Heart left ventricle (tissue), 16 donors: ENCODE data around the gene TAOK3. TPM values are rescaled to one million over a fixed set of nuclear protein-coding genes. Genes with fewer than 3 reads are reported as not detected.

Experiments
- ATAC-seq, 4 donors: fragments of 200-7000 bp; cut with Tn5 transposase; one replicate each; pipeline ENCODE4 v1.9.1; 2020 to 2022; ENCODE audit warnings: moderate library complexity in 4 of 4, mild to moderate bottlenecking in 3 of 4, moderate number of reproducible peaks in 1 of 4
- DNase-seq, 5 donors: peaks; one replicate each; pipeline ENCODE4 v3.0.0-alpha.2; 2020
- H3K27ac ChIP-seq, 12 donors: fragments of 200-600 bp; sonication (generic) in 4 of 12; one replicate each; pipeline versions ENCODE4 v1.5.0 to v1.8.0; 2016 to 2022; ENCODE audit warnings: mild to moderate bottlenecking in 2 of 12
- H3K27me3 ChIP-seq, 9 donors: fragments of 200-600 bp; sonication (generic) in 2 of 9; one replicate each; pipeline versions ENCODE4 v1.5.1 to v1.8.0; 2016 to 2022; ENCODE audit warnings: mild to moderate bottlenecking in 3 of 9
- H3K36me3 ChIP-seq, 9 donors: fragments of 200-600 bp; sonication (generic) in 2 of 9; one replicate each; pipeline versions ENCODE4 v1.5.0 to v1.8.0; 2018 to 2022; ENCODE audit warnings: mild to moderate bottlenecking in 2 of 9
- H3K4me1 ChIP-seq, 12 donors: fragments of 200-600 bp; sonication (generic) in 4 of 12; one replicate each; pipeline versions ENCODE4 v1.5.0 to v1.8.0; 2016 to 2022; ENCODE audit warnings: mild to moderate bottlenecking in 3 of 12
- H3K4me3 ChIP-seq, 12 donors: fragments of 200-600 bp; sonication (generic) in 4 of 12; one replicate each; pipeline versions ENCODE4 v1.5.0 to v1.8.0; 2017 to 2022; ENCODE audit warnings: mild to moderate bottlenecking in 9 of 12, moderate library complexity in 4 of 12
- H3K9me3 ChIP-seq, 12 donors: fragments of 200-600 bp; sonication (generic) in 4 of 12; one replicate each; pipeline versions ENCODE4 v1.5.0 to v1.8.0; 2016 to 2022; ENCODE audit warnings: mild to moderate bottlenecking in 1 of 12
- POLR2A ChIP-seq, 2 donors: fragments of 450-650 bp; IDR thresholded peaks; one replicate each; pipeline ENCODE4 v1.6.1; 2017; ENCODE audit warnings: antibody characterized with exemption in 2 of 2, mild to moderate bottlenecking in 2 of 2, moderate library complexity in 2 of 2
- WGBS, 4 donors: extraction: QIAGEN DNeasy Blood & Tissue Kit in 2 of 4; methylation state at CpG; one replicate each; pipeline versions ENCODE4 v1.1.5 to v1.1.7; 2013 to 2018; 5-methylcytosine and 5-hydroxymethylcytosine counted together
- intact Hi-C, 10 donors: fragments of 100-400 bp; cut with DNase I; formaldehyde crosslinking; loops; one replicate each; pipeline versions ENCODE4 v1.11.1 to v1.14.2; 2022
- polyA plus RNA-seq, 2 donors: library from polyadenylated mRNA; stranded (reverse); fragments of 200-250 nt; gene quantifications; one replicate each; pipeline ENCODE4 v1.2.3, GENCODE V29; 2013
- total RNA-seq, 9 donors: library from RNA; depleted of rRNA in 2 of 9; stranded (reverse); fragments of >200 nt in 2 of 9; fragmentation: NEBNext Ultra II Directional in 3 of 9; extraction: Animal tissue kit (Norgen Biotek cat#: 25700) in 3 of 9; gene quantifications; one replicate each; pipeline versions ENCODE4 v1.1.0 to v1.2.4, GENCODE V29; 2016 to 2023
- TF ChIP-seq, protein P1 (sequence below), 12 donors: fragments of 200-600 bp; sonication (generic) in 4 of 12; IDR thresholded peaks; one replicate each; pipeline versions ENCODE4 v1.5.0 to v1.8.0; 2018 to 2022; ENCODE audit warnings: antibody characterized with exemption in 12 of 12, mild to moderate bottlenecking in 5 of 12
- donor health status: ischemic (EF 13 %, LVEDD 7.1; RV severe dilation, severe dysfunction).
- donor health status: healthy with polysubstance abuse.
- donor health status: DM: no; HTN: yes; CAD: no.
- donor health status: DM: no; HTN: no; CAD: no.
- donor health status: ischemic (EF 25% LVEDD 6.9; RV normal size, moderate dysfunction).
- donor health status: ischemic (EF 25% LVEDD 5.7; RV mildly dilated, moderate dysfunction).
- donor health status: healthy.
- donor health status: DM: yes; HTN: yes; CAD: no.
- donor health status: ischemic (EF 35%, LVEDD 5.7; RV mildly dilated, moderate dysfunction).
- donor health status: nonischemic (EF 11% LVEDD 7.7; RV severe dilation, severe dysfunction).
- donor health status: DM: yes; HTN: yes; CAD: no.
- donor health status: PGD.
- donor health status: ischemic (EF 29% LVEDD 5.4; RV normal size, mild dysfunction).
- donor health status: nonischemic (EF 23%, LVEDD 6.1; RV moderate dilation, normal function).

TAOK3 gene
- total and polyA plus RNA-seq, 11 donors: 11.8 to 26.6 (median 22.2) TPM

DNA sequence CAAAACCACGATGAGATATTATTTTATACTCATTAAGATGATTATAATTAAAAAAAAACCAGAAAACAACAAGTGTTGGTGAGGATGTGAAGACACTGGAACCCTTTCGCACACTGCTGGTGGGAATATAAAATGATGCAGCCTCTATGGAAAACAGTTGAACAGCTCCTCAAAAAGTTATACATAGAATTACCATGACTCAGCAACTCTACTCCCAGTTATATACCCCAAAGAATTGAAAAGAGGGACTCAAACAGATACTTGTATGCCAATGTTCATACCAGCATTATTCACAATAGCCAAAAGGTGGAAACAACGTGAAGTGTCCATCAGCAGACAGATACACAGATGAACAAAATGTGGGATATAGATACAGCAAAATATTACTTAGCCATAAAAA, 53.1 kb downstream of the TAOK3 start:
- ATAC-seq: no peak
- peaks cover 0 to 21% (median 0%) of the 10 kb centered on the region in 12 donors for H3K4me1 ChIP-seq
- intact Hi-C loops: no loop called here
- H3K27ac ChIP-seq: no peak overlapping the region
- no peaks in the 10 kb centered on the region for H3K9me3 ChIP-seq
- no peak overlapping the region for H3K4me3 ChIP-seq
- no peaks in the 10 kb centered on the region for H3K27me3 ChIP-seq
- no peaks in the 10 kb centered on the region for H3K36me3 ChIP-seq
- WGBS, 4 donors: 88 to 94% (median 91%) methylated on average over 3 of the region's 3 CpGs
- DNase-seq: no peak
- TF ChIP-seq POLR2A (IDR thresholded peaks at IDR 0.05): no peak
- TF ChIP-seq, protein P1, sequence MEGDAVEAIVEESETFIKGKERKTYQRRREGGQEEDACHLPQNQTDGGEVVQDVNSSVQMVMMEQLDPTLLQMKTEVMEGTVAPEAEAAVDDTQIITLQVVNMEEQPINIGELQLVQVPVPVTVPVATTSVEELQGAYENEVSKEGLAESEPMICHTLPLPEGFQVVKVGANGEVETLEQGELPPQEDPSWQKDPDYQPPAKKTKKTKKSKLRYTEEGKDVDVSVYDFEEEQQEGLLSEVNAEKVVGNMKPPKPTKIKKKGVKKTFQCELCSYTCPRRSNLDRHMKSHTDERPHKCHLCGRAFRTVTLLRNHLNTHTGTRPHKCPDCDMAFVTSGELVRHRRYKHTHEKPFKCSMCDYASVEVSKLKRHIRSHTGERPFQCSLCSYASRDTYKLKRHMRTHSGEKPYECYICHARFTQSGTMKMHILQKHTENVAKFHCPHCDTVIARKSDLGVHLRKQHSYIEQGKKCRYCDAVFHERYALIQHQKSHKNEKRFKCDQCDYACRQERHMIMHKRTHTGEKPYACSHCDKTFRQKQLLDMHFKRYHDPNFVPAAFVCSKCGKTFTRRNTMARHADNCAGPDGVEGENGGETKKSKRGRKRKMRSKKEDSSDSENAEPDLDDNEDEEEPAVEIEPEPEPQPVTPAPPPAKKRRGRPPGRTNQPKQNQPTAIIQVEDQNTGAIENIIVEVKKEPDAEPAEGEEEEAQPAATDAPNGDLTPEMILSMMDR (IDR thresholded peaks at IDR 0.05): no peak

DNA sequence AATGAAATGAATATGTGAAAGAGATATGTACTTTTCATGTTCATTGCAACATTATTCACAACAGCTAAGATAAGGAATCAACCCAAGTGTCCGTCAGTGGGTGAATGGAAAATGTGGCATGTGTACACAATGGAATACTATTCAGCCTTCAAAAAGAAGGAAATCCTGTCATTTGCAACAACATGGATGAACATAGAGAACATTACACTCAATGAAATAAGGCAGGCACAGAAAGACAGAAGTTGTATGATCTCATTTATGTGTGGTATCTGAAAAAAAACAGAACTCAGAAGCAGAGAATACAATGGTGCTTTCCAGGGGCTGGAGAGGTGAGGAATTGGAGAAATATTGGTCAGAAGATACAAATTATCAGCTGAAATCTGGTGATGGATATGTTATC, 54.0 kb downstream of the TAOK3 start:
- no peak for ATAC-seq
- intact Hi-C loops: no loop called here
- H3K36me3 ChIP-seq: no peaks in the 10 kb centered on the region
- peaks cover 0 to 26% (median 0%) of the 10 kb centered on the region in 12 donors for H3K4me1 ChIP-seq
- WGBS, 4 donors: 93 to 99% (median 98%) methylated on average over 1 of the region's 1 CpG
- H3K27ac ChIP-seq: no peak overlapping the region
- DNase-seq: no peak
- no peak for TF ChIP-seq POLR2A (IDR thresholded peaks at IDR 0.05)
- TF ChIP-seq, protein P1 (IDR thresholded peaks at IDR 0.05): no peak
- H3K27me3 ChIP-seq: no peaks in the 10 kb centered on the region
- H3K4me3 ChIP-seq: no peak overlapping the region
- no peaks in the 10 kb centered on the region for H3K9me3 ChIP-seq

DNA sequence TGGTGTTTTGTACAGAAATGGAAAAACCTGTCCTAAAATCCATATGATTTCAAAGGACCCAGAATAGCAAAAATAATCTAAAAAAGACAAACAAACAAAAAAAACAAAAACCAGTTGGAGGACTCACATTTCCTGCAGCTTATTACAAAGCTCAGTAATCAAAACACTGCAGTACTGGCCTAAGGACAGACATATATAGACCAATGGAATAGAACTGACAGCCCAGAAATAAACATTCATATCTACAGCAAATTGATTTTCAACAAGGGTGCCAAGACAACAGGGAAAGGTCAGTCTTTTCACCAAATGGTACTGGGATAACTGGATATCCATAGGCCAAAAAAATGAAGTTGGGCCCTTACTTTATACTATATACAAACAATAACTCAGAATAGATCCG, 55.0 kb downstream of the TAOK3 start:
- H3K27ac ChIP-seq: no peak overlapping the region
- DNase-seq: no peak
- H3K36me3 ChIP-seq: no peaks in the 10 kb centered on the region
- H3K9me3 ChIP-seq: no peaks in the 10 kb centered on the region
- H3K4me3 ChIP-seq: no peak overlapping the region
- peaks cover 0 to 30% (median under 1%) of the 10 kb centered on the region in 12 donors for H3K4me1 ChIP-seq
- no peaks in the 10 kb centered on the region for H3K27me3 ChIP-seq
- TF ChIP-seq, protein P1 (IDR thresholded peaks at IDR 0.05): no peak
- TF ChIP-seq POLR2A (IDR thresholded peaks at IDR 0.05): no peak
- intact Hi-C loops: no loop called here
- ATAC-seq: no peak
- 96 to 98% (median 97%) methylated on average over 1 of the region's 1 CpG for WGBS, 4 donors

DNA sequence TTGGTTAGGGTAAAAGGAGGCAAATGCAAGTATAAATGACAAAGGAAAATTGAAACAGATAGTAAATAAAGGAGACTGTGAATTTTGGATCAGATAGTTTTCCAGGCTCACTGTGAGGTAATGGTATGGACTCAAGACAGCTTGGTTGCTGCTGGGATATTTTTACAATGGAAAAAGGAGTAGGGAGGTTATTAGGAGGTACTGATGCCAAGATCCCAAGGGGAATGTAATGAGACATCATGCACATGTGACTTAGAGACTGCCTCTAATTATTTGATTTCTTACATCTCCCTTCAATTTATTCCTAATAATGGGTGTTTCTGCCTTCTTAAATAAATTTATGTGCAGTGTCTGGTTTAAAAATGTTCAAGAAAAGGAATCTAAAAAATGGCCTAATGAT, 56.9 kb downstream of the TAOK3 start:
- H3K4me1 ChIP-seq: peaks cover 0 to 44% (median 7%) of the 10 kb centered on the region in 12 donors
- no peaks in the 10 kb centered on the region for H3K9me3 ChIP-seq
- no peaks in the 10 kb centered on the region for H3K36me3 ChIP-seq
- no peaks in the 10 kb centered on the region for H3K27me3 ChIP-seq
- no peak overlapping the region for H3K4me3 ChIP-seq
- TF ChIP-seq, protein P1 (IDR thresholded peaks at IDR 0.05): no peak
- no peak for TF ChIP-seq POLR2A (IDR thresholded peaks at IDR 0.05)
- intact Hi-C loops: no loop called here
- DNase-seq (no peak), ATAC-seq (no peak)
- H3K27ac ChIP-seq: no peak overlapping the region
